Anterior cingulate cortex (tissue), 58 donors: ENCODE measurements around the gene SMAD6.

Source experiments
- DNase-seq, 58 donors: peaks; one replicate each; lab custom pipeline; 2025; lab: John Stamatoyannopoulos, UW

The SMAD6 gene

DNA sequence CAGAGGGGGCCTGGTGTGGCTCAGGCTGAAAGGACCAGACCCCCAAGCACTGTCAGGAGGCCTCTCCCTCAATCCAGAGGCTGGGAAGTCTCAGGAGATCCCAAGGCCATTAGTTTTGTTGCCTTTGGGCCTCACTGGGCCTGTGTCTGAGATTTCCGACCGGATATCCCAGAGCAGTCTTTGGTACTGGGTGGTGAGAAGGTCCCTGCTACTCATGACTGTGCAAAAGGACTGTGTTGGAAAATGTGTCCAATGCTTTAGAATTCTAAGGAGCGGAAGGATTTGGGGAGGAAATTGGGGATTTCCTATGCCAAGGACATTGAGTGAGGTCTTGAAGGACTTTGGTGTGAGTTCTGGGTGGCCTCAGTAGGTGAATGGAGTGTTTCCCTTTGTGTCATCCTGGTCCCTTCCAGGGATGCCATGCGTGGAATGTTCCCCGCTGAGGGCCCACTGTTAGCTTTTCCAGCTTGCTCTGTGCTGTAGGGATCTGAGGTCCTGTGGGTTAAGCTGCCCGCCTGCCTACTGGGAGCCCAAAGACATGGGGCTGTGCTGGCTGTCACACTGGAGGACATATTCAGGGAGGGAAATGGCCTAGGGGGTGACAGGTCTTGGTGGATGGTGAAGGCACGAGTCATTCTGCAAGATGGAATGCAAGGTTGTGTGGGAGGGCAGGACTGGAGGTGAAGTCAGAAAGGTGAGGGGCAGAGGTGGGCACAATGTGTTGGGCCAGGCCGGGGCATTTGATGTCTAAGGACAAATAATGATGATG, 16.4 kb downstream of the SMAD6 start:
- no peak for DNase-seq

DNA sequence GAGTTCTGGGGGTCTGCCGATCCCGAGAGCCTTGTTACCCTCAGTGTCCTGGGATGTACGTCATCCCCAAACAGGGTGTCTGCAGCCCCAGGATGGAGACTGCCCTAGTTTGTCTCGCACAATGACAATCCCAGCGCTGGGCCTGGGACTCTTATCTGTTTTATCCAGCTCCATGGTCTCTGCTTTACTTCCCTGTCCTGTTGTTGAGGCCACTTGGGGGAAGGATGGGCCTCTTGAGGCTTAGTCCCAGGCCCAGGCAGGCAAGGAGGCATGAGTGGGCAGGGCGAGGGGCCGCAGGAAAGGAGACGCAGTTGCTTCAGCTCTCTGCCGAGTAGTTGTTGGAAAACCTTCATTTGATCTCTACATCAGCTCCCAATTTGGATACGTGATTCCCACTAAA, 17.4 kb downstream of the SMAD6 start:
- DNase-seq, result no peak

DNA sequence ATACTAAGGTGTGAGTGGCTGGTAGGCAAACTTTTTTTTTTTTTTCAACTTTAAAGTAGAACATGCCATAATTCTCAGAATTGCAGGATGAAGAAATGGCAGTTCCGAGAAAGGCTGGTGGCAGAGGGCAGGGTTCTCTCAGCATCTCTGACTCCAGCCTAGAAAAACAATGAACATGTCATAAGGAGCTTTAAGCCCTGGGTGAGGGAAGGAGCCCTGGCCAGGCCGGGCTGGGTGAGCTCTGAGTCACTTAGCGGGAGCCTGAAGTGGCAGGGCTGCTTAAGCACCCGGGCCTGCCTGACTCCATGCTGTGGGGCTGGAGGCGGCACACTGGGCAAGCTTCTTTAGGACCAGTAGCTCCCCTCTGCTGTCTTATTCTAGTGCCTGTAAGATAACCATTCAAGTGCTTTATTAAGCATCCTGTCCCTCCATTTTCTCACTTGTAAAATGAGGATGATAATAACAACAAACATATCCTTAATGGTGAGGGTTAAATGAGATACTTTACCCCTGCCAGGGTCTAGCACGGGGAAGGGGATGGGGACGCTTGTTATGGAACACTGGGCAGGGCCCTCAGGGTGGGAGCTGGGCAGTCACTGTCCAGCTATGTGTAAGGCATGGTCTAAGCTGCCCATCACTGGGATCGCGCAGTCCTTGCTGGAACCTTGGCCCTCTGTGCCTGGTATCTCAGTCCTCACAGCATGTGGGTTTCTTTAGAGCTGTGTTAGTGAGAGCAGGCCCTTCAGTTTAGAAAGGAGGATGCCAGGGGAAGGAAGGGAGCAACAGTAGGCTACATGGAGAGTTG, 18.4 kb downstream of the SMAD6 start:
- DNase-seq, result no peak

DNA sequence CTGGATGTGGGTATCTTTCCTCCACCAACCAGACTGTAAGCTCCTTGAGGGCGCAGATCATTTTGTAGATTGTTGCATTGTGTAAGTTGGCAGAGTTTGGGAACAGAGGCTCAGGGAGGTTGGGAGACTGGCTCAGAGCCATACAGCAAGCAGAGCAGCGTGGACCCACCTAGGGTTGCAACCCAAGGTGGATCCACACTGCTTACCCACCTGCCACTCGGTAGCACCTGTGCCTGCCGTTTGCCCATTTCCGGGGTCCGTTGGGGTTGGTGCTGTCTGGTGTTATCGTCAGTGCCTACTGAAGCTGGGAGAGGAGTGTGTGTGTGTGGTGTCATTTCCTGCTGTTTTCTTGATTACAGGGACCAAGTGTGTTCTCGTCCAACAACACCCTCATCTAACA, 19.0 kb downstream of the SMAD6 start:
- no peak for DNase-seq

DNA sequence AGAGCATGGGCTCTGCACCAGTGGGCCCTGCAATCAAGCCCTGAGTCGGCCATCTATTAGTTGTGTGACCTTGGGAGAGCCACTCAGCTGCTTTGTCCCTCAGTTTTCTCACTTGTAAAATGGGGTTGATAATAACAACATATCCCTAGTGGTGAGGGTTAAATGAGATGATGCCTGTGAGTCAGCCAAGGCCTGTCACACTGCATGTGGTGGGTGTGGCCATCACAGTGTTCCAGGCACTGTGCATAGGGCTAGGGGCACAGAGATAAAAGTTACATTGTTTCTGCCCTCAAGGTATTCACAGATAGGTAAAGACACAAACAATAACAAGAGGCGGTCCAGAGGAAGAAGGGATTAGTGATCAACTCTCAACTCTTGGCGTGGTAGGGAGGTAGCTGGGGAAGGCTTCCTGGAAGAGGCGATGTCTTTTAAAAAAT, 19.5 kb downstream of the SMAD6 start:
- DNase-seq, result no peak

DNA sequence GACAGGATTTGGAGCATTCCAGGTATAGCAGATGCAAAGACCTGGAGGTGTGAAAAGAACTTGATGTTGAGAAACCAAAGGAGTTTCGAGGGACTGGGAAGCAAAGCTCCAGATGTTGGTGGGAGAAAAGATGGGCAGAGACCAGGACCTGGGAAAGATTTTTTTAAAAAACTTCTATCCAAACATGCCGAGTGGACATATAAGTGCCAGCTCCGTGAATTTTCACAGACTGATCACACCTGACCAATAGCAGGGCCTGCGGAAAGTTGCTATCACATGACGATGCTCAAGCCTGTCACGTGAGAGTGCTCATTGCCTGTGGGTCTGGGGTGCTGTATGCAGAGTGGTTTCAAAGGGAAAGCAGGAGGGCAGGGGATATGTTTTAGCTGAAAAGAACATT, 19.9 kb downstream of the SMAD6 start:
- no peak for DNase-seq

DNA sequence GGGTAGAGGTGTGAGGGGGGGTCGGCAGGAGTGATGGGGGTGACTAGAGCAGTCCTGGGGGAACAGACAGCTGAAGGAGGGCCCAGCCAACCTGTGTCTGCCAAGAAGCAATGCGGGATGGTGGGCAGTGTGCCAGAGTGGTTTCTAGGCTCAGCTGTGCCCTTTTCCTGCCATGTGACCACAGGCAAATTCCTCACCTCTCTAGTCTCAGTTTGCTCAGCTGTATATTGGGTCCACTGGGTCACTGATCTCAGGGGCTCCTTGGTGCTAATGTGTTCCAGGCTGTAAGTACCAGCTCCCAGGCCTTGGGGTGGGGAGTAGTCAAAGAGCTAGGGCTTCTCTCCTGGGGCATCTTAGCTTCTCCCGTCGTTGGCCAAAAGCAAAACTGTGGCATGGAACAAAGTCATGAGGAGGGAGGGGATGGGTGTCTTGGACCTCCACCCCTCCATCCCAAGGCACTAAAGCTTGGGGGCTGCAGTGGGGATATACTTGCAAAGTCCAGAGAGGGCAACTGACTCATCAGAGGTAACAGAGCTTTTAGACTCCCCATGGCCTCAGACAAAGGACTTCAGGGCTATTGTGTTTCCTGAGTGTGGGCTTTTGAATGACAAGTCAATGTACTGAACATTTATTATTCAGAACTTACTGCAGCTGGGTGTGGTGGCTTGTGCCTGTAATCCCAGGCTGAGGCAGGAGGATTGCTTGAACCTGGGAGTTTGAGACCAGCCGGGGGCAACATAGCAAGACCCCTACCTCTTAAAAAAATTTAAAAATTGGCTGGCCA, 20.9 kb downstream of the SMAD6 start:
- no peak for DNase-seq

DNA sequence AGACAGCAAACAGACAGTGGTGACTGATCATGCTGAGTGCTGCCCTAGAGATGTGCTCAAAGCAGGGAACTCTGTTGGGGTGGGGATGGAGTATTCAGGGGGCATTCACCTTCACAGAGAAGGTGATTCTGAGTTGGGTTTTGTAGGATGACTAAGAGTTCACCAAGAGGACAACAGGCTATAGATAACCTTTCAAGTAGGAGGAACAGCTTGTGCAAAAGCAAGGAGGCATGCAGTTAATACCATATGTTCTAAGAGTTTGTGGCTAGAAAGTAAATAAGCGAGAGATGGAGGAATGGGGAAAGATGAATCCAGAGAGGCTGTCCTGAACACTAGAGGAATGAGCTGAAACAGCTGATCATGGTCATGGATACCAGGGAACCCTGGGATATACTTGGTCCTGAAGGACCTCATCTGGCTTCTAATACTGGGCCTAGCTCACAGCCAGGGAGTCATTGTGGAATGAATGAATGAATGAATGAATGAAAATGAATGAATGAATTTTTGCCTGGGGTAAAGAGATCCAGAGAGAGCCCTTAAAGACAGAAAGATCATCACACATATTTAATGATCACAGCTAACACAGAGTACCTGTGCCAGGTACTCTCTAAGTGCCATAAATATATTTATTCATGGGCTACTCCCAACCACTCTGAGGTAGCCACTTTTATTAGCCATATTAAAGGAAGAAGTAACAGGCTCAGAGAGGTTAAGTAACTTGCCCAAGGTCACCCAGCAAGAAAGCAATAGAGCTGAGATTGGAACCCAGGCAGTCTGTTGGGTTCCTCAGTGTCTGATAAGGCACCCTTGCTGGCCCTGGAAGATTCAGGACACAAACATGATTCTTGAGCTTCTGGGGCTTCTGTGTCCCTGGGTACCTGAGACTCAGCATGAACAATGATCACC, 22.0 kb downstream of the SMAD6 start:
- no peak for DNase-seq

DNA sequence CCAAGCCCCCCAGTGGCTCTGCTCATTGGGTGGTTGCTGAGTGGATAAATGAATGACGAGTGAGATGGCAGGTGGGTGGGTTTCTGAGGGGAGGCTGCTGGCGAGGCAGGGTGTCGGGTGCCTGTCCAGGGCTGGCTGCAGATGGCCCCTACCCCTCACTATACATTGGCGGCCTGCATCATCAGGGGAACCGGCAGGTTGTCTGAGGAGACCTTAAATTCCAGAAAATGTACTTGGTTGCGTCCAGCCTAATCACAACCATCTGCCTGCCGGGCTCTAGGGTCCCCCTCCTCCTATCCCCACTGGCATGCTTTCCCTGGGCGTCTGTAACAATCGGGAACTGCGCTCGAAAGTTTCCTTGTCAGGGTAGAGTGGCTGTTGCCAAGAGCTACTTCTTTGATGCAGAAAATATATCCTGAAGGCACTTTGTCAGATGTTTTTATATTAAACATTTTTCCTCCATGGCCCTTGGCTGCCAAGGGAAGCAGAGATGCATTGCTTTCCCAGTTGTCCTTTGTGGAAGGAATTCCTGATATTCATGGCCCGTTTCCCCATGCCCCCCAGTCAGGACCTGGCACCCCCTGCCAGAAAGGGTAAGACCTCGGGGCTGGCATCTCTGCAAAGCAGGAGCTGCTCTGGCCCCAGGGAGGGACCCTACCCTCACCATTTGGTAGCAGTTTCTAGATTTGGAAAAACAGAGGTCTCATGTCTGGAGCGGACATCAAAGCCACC, 22.9 kb downstream of the SMAD6 start:
- DNase-seq, result no peak

DNA sequence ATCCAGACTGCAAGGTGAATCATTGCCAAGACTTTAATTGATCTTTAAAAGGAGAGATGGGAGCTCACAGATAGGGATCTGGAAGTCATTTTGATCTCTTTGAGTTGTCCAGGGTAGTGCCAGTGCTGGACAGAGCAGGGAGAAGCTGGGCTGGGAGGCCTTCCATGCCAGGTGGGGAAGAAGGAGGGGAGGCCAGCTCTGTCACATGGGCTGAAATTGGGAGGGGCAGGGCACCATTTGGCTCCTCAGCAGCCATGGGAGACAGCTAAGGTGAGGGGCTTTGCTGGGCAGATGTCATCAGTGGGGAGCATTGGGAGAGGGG, 23.4 kb downstream of the SMAD6 start:
- no peak for DNase-seq

DNA sequence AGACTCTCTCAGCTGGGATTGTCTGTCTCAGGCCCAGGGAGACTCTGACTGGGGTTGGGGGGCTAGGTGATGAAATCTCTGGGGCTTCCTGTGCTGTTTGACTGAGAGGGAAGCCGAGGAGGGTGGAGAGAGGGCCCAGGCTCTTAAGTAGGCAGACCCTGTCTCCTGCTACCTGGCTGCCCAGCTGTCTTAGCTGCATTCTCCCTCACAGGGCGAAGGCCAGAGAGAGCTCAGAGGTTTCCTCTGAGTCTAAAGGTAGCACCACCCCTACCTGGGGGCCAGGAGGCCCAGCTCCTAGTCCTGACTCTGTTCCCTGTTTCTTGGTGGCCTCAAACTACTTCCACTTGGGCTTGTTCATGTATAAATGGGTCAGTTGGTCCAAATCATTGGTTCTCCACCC, 24.4 kb downstream of the SMAD6 start:
- DNase-seq, result no peak

DNA sequence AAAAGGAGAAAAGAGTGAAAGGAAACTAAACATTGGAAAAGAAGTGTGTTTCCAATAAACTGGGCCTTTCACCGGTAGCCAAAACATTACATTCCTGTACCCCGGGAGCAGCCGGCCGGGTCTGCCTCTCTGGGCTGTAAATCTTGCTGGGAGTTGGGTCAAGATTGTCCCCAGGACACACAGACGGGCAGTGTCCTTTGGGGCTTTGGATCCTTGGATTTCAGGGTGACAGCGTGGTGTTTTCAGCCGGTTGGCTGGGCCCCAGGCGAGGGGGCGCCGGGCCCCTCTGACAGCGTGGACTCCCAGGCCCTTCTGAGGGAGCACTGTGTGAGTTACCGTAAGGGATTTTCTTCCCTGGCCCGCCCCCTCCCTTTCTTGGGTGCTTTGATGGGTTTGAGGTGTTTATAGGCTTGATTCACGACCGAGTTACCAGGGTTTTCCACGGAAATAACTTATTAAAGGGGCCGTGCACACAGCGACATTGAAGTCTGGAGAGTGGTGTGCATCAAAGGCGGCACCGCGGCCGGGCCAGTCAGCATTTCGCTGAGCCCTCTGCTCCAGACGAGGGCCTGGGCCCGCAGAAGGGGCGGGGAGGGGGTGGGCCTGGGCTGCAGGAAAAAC, 27.4 kb downstream of the SMAD6 start:
- DNase-seq, result peak in 6 of 58 donors; percentile 1 to 60 (median 14)

DNA sequence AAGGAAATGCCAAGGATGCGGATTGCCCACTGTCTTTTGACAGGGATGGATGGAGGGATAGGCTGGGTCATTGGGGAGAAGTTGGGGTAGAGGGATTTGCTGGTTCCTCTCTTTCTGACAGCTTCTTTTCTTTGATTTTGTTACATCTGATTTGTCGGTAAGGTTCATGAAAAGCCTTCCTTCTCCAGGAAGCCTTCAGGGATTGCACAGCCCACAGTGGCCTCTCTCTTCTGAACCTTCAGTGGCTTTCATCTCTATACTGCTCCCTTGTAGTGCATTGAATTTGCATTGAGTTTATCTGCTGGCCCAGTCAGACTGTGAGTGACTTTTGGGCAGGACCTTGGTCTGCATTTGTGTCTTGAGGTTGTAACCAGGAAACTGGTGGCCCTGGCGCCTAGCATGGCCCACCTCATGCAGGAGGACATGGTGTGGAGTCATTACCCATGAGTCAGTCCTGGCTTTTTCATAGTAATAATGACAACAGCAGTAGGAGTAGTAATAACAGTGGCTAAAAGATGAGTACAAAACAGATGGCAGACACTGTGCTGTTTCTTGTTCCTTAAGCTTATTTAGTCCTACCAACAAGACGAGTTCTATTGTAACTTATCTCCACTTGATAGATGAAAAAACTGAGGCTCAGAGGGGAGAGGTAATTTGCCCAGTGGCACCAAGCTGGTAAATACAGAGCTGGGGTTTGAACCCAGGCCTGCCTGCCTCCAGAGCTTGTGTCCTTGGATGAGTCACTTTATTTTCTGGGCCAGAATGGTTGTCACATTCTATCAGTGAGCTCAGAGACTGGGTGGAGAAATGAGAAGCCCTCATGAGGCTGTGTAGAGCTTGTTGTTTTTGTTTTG, 28.4 kb downstream of the SMAD6 start:
- DNase-seq, result no peak

DNA sequence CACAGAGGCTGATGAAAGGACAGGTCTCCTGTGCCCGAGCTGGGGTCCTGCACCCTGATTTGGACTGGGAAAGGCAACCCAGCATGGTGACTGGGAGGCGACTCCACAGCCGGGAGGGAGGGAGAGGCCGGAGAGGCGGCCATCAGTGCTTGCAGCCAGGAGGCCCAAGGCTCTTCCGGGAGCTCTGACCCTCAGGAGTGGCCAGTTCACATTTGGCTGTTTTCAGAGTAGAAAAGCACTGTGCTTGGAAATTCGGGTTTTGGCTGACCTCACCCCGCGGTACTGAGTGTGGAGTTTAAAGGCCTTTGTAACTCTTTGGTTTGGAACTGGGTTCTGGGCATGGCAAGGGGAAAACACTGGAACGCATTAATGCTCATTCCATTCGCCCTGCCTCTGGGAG, 31.9 kb downstream of the SMAD6 start:
- DNase-seq, result peak in 39 of 58 donors; percentile 4 to 81 (median 39)

DNA sequence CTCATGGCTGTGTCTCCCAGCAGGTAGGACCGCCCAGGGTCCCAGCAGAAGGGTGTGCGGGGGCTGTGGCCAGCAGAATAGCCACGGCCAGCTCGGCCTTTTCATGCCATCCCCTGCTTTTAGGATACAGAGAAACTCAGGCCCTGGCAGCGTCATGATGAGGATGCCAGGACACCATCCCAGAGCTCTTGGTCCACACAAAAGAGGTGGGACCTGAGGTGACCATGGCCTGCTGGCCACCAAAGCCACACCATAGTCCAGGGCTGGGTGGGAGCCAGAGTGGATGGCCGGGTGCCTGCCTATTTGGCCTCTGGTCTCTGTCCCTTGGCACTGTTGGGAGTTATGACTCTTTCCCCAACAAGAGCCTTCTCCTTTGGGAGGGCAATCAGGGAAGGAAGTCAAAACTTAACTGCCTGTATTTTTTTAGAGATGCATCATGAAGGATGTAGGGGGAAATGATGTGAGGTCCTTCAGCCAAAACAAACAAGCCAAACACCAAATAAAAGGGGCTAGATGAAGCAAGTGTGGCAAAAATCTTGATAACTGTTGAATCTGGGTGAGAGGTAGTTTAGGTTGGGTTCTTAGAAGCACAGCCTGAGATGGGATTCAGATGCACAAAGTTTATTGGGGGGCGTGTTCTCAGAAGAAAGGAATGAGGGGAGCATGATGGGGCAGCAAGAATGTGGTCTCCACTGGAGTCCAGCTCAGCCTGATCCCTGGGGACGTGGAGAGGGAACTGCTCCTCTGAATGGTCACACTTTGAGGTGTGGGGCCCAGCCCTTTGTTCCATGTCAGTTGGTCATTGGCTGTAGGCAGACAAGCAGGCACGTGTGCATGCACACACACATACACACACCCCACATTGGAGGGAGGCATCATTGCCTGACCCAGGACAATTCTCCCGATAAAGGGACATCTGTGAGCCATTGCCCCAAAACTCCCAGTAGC, 33.2 kb downstream of the SMAD6 start:
- peak in 11 of 58 donors; percentile 4 to 41 (median 17) for DNase-seq

DNA sequence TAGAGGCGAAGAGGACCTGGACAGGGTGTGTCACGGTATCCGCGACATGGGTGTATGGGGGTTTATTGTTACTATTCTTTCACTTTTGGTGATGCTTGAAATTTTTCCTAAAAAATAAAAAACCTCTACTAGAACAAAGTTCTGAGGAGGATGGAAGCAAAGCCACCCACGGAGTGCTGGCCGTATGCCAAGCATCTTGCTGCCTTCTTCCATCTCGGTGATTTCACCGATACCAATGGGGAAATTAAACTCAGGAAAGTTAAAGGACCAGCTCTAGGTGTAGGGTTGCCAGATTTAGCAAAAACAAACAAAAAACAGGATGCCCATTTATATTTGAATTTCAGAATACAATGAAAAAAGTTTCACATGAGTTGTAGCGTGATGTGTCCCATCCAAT, 33.9 kb downstream of the SMAD6 start:
- DNase-seq, result peak in 12 of 58 donors; percentile 4 to 60 (median 15)
